ENCODE data around the gene LRRC41. TPM values are rescaled to one million over a fixed set of nuclear protein-coding genes. Genes with fewer than 3 reads are reported as not detected.
A peak's percentile ranks its signal among the peaks of the same experiment; 100 is the strongest.

LRRC41 gene
- total RNA-seq, 2 experiments from 2014 or later: 33.4 to 34.7 TPM

DNA sequence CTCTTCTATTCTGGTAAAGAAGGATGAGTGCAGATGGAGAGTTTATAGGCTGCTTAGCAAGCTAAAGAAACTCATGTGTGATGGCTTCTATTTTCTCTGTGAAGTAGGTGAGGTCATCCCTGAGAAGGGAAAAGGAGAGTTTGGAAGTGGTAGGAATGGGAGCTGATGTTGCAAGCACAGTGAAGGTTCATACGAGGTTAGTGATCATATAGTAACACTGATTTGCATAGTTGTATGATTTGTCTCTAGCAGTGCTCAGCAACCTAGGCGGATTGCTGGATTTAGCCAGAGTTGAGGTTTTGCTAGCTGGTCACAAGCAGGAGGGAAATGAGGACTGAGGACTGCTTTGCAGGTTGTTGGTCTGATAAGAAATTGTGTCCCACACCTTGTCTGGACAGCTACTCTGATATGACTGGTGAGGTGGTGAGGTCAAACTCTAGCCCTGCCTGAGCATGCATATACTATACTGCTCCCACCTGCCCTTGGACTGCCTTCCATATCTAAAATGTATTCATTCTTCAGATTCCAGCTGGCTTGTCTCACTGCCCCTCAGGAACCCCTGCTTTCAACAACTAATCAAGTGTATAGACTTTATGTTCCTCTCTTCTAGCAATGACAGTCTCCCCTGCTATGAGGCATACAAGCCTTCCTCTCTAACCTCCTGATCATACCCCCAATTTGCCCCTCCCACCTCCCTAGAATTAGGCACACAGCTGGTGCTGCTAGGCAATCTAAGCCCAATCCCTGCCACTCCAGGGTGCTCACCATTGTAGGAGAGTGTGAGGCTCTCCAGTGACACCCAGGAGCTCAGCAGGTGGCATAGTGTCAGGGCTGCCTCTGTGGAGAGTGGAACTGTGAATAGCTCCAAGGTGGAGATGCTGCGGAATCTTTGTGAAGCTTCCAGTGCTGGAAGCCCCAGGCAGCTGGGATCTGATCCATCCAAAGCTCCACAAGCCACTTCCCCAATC, 18.5 kb downstream of the LRRC41 start:
- ChIA-PET POLR2A (interaction anchor here (0.9 to 2.4 kb wide), 5 partner anchors 10 to 40 kb away, joined by 3 to 10 read pairs (median 3); partner anchors contain the start of gene LRRC41), CTCF (interaction anchor here (0.6 to 1.7 kb wide), 6 partner anchors 10 to 1027 kb away, joined by 3 to 7 read pairs (median 4); no protein-coding TSS in a partner anchor)
- ATAC-seq (no peak), DNase-seq (no peak)
- Mint-ChIP-seq H3K4me3 (no peak overlapping the region), H3K27me3 (no peaks in the 10 kb centered on the region), H3K9me3 (ENCODE audit: low read depth) (no peaks in the 10 kb centered on the region), H3K36me3 (ENCODE audit: low read depth) (peaks cover 51% of the 10 kb centered on the region), H3K4me1 (peaks cover 21% of the 10 kb centered on the region), H3K27ac (peak overlapping the region; percentile 83)
- intact Hi-C loops (cut with DNase I, micrococcal nuclease): loop anchor here in 1 of 2 experiments (5.0 kb wide), 1 partner anchor 57 kb away; the partner anchor contains the start of gene NSUN4

DNA sequence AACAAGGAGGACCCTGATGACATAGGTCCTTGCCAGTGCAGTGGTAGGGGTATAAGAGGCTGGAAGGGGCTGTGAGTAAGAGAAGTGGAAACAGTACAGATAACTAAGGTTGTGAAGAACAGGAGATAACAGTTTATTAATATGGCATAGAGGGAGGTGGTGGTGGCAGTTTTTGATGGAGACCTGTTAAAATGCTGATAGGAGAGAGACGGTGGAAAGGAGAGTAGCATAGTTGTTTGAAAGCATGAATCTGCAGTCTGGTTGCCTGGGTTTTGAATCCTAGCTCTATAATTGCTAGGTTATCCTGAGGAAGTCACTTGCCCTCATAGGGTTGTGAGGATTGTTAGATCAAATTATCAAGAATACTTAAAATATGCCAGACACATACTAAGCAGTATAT, 19.4 kb downstream of the LRRC41 start:
- no peaks in the 10 kb centered on the region for H3K9me3 Mint-ChIP-seq (ENCODE audit: low read depth)
- H3K4me1 Mint-ChIP-seq: peaks cover 19% of the 10 kb centered on the region
- H3K27ac Mint-ChIP-seq: peak overlapping the region; percentile 7
- H3K4me3 Mint-ChIP-seq: no peak overlapping the region
- intact Hi-C loops (cut with DNase I, micrococcal nuclease): no loop called here
- no peaks in the 10 kb centered on the region for H3K27me3 Mint-ChIP-seq
- CTCF ChIA-PET: interaction anchor here (0.6 to 1.7 kb wide), 4 partner anchors 11 to 33 kb away, joined by 3 to 7 read pairs (median 4); no protein-coding TSS in a partner anchor
- peaks cover 54% of the 10 kb centered on the region for H3K36me3 Mint-ChIP-seq (ENCODE audit: low read depth)
- POLR2A ChIA-PET: interaction anchor here (0.9 to 2.4 kb wide), 3 partner anchors 9 to 19 kb away, joined by 3 to 10 read pairs (median 5); partner anchors contain the start of gene LRRC41
- no peak for ATAC-seq
- DNase-seq: no peak

- ATAC-seq: no peak
These were observed 22.4 kb downstream of the LRRC41 start for GRCh38 chr1:46281021-46281420.

DNA sequence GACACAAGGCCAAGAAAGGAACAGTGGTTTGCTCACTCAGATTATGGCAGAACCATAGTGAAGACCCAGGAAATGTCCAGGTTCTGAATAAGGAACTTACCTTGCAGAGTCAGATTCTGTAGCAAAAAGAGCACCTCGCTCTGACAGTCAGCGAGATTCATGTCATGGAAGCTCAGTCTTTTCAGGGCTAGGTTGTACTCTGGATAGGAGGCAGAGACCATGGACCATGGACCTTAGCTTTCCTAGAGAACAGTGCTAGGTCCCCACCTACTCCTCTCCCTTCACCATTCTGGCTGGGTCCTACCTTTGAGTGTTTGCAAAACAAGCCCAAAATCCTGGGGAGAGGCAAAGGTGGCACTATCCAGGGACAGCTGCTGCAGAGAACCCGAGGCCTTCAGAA, 23.3 kb downstream of the LRRC41 start:
- ATAC-seq (no peak), DNase-seq (no peak)
- intact Hi-C loops (cut with DNase I, micrococcal nuclease): no loop called here
- Mint-ChIP-seq H3K4me1 (peaks cover 2% of the 10 kb centered on the region), H3K9me3 (ENCODE audit: low read depth) (no peaks in the 10 kb centered on the region), H3K36me3 (ENCODE audit: low read depth) (peaks cover 70% of the 10 kb centered on the region), H3K27me3 (no peaks in the 10 kb centered on the region), H3K27ac (no peak overlapping the region), H3K4me3 (no peak overlapping the region)
- ChIA-PET POLR2A (no interaction called here), CTCF (interaction anchor here (0.5 kb wide), 1 partner anchor 53 kb away, joined by 4 read pairs; no protein-coding TSS in a partner anchor)

More at GRCh38 chr1:46281021-46281420, 22.4 kb downstream of the LRRC41 start:
- ChIA-PET POLR2A (interaction anchor here (0.6 kb wide), 1 partner anchor 9 kb away, joined by 5 read pairs; no protein-coding TSS in a partner anchor), CTCF (no interaction called here)
- Mint-ChIP-seq H3K4me1 (peaks cover 9% of the 10 kb centered on the region), H3K27ac (no peak overlapping the region), H3K36me3 (ENCODE audit: low read depth) (peaks cover 66% of the 10 kb centered on the region), H3K4me3 (no peak overlapping the region), H3K27me3 (no peaks in the 10 kb centered on the region), H3K9me3 (ENCODE audit: low read depth) (no peaks in the 10 kb centered on the region)
- DNase-seq: no peak
- intact Hi-C loops (cut with DNase I, micrococcal nuclease): no loop called here

DNA sequence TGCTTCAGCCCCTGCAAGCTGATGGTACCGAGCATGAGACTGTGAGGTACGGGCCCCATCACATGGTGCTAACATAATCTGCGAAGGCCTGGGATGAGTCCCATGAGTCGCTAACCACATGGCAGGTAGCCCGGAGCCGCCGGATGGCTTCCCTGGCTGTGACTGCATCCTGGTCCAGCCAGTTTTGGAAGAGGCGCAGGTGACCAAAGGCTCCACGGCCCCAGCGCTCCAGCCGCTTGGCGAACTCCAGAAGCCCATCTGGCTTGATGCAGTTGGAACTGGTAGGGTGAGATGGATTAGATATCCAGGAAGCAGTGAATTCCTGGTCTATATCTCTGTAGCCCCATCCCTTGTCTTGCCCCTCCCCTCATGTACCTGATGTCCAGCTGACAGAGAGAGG, 24.6 kb downstream of the LRRC41 start:
- no peak for ATAC-seq
- ChIA-PET CTCF (no interaction called here), POLR2A (no interaction called here)
- Mint-ChIP-seq H3K4me3 (no peak overlapping the region), H3K4me1 (no peaks in the 10 kb centered on the region), H3K36me3 (ENCODE audit: low read depth) (peaks cover 77% of the 10 kb centered on the region), H3K27ac (no peak overlapping the region), H3K27me3 (no peaks in the 10 kb centered on the region), H3K9me3 (ENCODE audit: low read depth) (no peaks in the 10 kb centered on the region)
- intact Hi-C loops (cut with DNase I, micrococcal nuclease): no loop called here
- no peak for DNase-seq

DNA sequence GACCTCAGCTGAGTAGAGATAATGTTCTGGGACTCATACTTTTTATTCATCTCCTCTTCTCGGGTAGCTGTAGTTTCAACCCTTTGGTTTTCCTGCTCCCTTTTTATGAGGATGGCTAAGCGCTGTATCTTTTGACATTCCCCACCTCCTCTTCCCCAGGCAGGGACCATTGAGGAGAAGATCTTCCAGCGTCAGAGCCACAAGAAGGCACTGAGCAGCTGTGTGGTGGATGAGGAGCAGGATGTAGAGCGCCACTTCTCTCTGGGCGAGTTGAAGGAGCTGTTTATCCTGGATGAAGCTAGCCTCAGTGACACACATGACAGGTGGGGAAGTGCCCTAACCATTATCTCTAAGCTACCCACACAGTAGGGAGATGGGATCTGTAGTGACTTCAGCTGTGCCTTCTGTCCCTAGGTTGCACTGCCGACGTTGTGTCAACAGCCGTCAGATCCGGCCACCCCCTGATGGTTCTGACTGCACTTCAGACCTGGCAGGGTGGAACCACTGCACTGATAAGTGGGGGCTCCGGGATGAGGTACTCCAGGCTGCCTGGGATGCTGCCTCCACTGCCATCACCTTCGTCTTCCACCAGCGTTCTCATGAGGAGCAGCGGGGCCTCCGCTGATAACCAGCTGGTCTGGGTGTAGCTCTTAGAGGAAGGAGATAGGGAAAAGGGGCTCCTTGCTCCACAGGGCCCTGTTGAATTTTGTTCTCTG, 25.6 kb downstream of the LRRC41 start:
- ChIA-PET CTCF (interaction anchor here (2.3 kb wide), 1 partner anchor 55 kb away, joined by 5 read pairs; no protein-coding TSS in a partner anchor), POLR2A (interaction anchor here (0.5 kb wide), 1 partner anchor 40 kb away, joined by 3 read pairs; no protein-coding TSS in a partner anchor)
- intact Hi-C loops (cut with DNase I, micrococcal nuclease): no loop called here
- Mint-ChIP-seq H3K4me1 (no peaks in the 10 kb centered on the region), H3K4me3 (no peak overlapping the region), H3K27me3 (no peaks in the 10 kb centered on the region), H3K9me3 (ENCODE audit: low read depth) (no peaks in the 10 kb centered on the region), H3K36me3 (ENCODE audit: low read depth) (peaks cover 79% of the 10 kb centered on the region), H3K27ac (no peak overlapping the region)
- no peak for ATAC-seq
- no peak for DNase-seq

DNA sequence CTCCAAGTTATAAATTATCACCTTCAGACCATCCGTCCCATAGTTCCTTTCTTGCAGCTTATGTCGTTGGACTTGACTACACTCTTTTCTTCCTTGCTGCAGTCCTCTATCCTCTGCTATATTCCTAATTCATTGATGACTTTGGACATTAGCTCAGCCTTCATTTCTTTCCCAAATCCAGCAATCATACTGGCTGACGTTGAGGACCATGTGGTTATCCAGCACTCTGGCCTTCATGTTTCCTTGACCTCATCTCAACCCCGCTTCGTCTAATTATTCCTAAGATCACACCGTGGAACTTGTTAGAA, 28.4 kb downstream of the LRRC41 start:
- ChIA-PET CTCF (interaction anchor here (1.1 kb wide), 1 partner anchor 11 kb away, joined by 6 read pairs; no protein-coding TSS in a partner anchor), POLR2A (interaction anchor here (0.7 kb wide), 1 partner anchor 9 kb away, joined by 3 read pairs; no protein-coding TSS in a partner anchor)
- no peak overlapping the region for H3K4me3 Mint-ChIP-seq
- H3K36me3 Mint-ChIP-seq (ENCODE audit: low read depth): peaks cover 79% of the 10 kb centered on the region
- H3K27me3 Mint-ChIP-seq: no peaks in the 10 kb centered on the region
- ATAC-seq: no peak
- DNase-seq: no peak
- intact Hi-C loops (cut with DNase I, micrococcal nuclease): no loop called here
- no peaks in the 10 kb centered on the region for H3K4me1 Mint-ChIP-seq
- no peak overlapping the region for H3K27ac Mint-ChIP-seq
- no peaks in the 10 kb centered on the region for H3K9me3 Mint-ChIP-seq (ENCODE audit: low read depth)

DNA sequence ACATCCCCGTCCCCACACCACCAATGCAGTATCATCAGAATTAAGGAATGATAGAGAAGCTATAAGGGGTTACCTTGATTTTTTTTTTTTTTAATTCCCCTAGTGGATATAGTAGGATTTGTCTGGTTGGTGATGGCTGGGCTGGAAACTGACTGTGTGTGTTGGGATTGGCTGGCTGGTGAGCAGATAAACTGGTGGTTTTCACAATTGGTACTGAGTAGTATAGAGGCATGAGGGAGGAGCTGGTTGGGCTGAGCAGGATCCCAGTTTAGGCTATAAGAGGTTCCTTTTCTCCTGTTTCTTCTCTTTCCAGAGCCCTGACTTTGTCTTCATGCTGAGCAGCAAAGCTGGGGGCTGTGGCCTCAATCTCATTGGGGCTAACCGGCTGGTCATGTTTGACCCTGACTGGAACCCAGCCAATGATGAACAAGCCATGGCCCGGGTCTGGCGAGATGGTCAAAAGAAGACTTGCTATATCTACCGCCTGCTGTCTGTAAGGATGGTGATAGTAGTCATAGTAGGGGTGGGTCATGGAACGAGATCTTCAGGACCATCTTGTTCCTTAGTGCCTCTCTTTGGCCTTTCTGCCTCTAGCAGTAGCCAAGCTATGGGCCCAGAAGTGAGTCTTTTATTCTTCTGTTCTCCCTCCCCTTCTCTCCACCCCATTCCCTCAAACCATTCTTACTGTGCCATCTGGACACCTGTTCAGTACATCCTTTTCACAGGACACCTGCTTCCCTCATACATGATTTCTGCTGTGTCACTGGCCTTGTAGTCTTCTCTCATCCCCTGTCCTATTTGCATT, 29.0 kb downstream of the LRRC41 start:
- H3K36me3 Mint-ChIP-seq (ENCODE audit: low read depth): peaks cover 80% of the 10 kb centered on the region

DNA sequence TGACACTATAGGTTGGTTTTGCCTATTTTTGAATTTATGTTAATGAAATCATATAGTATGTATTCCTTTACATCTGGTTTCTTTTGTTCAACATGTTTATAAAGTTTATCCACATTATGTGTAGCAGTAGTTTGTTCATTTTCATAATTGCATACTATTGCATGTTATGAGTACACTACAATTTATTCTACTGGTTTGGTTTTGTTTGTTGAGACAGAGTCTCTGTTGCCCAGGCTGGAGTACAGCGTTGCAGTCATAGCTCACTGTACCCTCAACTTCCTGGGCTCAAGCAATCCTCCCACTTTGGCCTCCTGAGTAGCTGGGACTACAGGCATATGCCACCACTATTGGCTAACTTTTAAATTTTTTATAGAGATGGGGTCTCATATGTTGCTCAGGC, 34.8 kb downstream of the LRRC41 start:
- Mint-ChIP-seq H3K27me3 (no peaks in the 10 kb centered on the region), H3K27ac (no peak overlapping the region), H3K4me3 (no peak overlapping the region), H3K9me3 (ENCODE audit: low read depth) (no peaks in the 10 kb centered on the region), H3K36me3 (ENCODE audit: low read depth) (peaks cover 83% of the 10 kb centered on the region), H3K4me1 (no peaks in the 10 kb centered on the region)
- ChIA-PET CTCF (no interaction called here), POLR2A (interaction anchor here (0.5 kb wide), 1 partner anchor 11 kb away, joined by 4 read pairs; no protein-coding TSS in a partner anchor)
- intact Hi-C loops (cut with DNase I, micrococcal nuclease): no loop called here
- DNase-seq: no peak
- no peak for ATAC-seq

More for the DNA sequence above, 29.0 kb downstream of the LRRC41 start:
- intact Hi-C loops (cut with DNase I, micrococcal nuclease): no loop called here
- ATAC-seq (no peak), DNase-seq (no peak)
- ChIA-PET POLR2A (interaction anchor here (0.7 kb wide), 1 partner anchor 10 kb away, joined by 3 read pairs; no protein-coding TSS in a partner anchor), CTCF (interaction anchor here (0.8 to 1.1 kb wide), 2 partner anchors 10 to 12 kb away, joined by 3 to 6 read pairs; no protein-coding TSS in a partner anchor)
- no peak overlapping the region for H3K4me3 Mint-ChIP-seq
- no peaks in the 10 kb centered on the region for H3K9me3 Mint-ChIP-seq (ENCODE audit: low read depth)
- no peaks in the 10 kb centered on the region for H3K4me1 Mint-ChIP-seq
- no peak overlapping the region for H3K27ac Mint-ChIP-seq
- H3K27me3 Mint-ChIP-seq: no peaks in the 10 kb centered on the region

DNA sequence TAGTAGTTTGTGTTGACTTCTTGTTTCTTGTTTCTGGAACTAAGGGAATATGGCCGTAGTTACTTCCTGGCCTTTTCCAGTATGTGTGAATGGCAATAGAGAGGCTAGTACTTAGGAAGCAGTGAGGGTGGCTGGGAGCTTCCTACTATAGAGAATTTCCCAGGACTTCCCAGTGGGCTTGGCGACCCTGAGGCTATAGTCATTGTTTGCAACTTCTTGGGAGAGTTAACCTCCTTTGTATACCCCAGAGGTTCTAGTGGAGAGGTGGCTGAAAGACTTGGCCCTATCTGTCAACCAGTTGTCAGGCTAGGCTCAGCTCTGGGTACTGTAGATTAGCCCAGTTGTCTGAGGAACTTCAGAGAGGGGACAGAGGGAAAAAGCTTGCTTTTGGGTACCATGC, 40.3 kb downstream of the LRRC41 start:
- no peak for DNase-seq
- no peaks in the 10 kb centered on the region for H3K27me3 Mint-ChIP-seq
- H3K9me3 Mint-ChIP-seq (ENCODE audit: low read depth): no peaks in the 10 kb centered on the region
- peaks cover 88% of the 10 kb centered on the region for H3K36me3 Mint-ChIP-seq (ENCODE audit: low read depth)
- no peak for ATAC-seq
- no peak overlapping the region for H3K4me3 Mint-ChIP-seq
- POLR2A ChIA-PET: interaction anchor here (0.6 to 1.0 kb wide), 2 partner anchors 18 to 19 kb away, joined by 4 read pairs; no protein-coding TSS in a partner anchor
- no peaks in the 10 kb centered on the region for H3K4me1 Mint-ChIP-seq
- CTCF ChIA-PET: interaction anchor here (0.6 to 1.1 kb wide), 5 partner anchors 11 to 489 kb away, joined by 3 to 4 read pairs (median 3); no protein-coding TSS in a partner anchor
- no peak overlapping the region for H3K27ac Mint-ChIP-seq
- intact Hi-C loops (cut with DNase I, micrococcal nuclease): no loop called here

Data from activated CD4-positive, alpha-beta T cell treated with anti-CD3 and anti-CD28 coated beads for 36 hours (primary cell).